Inflammatory macrophage (primary cell): ENCODE results near the gene TTC27.

Experiments used
- DNase-seq, 2 donors: peaks; one replicate each; pipeline ENCODE4 v3.0.0-alpha.2; 2020 to 2022

TTC27 gene

GRCh38 chr2:32671885-32672533 is 44.2 kb downstream of the TTC27 start:
- no peak for DNase-seq

GRCh38 chr2:32678825-32679224 is 51.0 kb downstream of the TTC27 start:
- no peak for DNase-seq

DNA sequence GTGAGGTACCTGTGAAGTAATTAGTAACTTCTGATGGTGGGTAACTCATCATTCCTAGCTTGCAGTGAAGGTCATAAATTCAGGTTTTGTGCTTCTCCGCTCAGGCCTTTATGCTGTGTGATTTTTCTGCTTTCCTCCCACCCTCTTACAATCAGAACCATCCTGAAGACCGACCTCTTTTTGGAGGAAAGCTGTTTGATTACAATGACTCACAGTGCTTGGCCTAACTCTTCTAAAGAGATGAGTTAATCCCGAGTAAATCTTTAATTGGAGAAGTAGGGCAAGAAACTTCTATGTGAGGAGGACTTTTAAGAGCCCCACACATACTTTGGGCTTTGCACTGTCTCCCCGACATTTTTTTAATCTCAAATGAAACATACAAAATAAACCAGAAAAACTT is 53.1 kb downstream of the TTC27 start:
- no peak for DNase-seq

DNA sequence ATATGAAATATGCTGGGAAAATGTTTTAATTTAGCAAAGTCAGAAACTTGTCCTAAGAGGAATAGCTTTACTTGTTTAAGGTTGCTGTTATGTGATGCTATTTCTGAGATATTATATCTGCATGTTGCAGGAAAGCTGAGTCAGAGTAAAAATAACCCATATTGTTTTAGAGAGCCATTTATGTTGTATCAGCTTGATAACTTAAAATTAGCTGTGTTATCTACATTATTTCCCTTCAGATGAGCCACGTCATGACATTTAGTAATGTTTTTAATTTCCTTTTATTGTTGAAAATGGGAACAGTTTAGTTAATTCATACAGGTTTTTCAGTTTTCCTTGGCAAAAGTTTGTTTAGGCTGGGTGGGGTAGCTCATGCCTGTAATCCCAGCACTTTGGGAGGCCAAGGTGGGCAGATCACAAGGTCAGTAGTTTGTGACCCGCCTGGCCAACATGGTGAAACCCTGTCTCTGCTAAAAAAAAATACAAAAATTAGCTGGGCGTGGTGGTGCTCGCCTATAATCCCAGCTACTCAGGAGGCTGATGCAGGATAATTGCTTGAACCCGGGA is 55.8 kb downstream of the TTC27 start:
- no peak for DNase-seq

DNA sequence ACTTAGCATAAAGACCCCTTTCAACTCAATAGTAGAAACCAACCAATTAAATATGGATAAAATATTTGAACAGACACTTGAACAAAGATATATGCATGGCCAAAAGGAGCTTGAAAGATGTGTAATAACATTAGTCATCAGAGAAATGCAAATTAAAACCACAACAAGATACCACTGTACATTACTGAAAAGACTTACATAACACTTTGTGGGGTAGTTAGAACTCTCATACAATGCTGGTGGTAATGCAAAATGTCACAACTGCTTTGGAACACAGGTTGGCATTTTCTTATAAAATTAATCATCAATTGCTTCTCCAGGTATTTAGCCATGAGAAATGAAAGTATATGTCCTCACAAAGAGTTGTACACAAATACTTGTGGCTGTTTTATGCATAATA is 60.7 kb downstream of the TTC27 start:
- peak in 1 of 2 donors; percentile 30 for DNase-seq

GRCh38 chr2:32691678-32692077 is 63.8 kb downstream of the TTC27 start:
- DNase-seq = no peak

DNA sequence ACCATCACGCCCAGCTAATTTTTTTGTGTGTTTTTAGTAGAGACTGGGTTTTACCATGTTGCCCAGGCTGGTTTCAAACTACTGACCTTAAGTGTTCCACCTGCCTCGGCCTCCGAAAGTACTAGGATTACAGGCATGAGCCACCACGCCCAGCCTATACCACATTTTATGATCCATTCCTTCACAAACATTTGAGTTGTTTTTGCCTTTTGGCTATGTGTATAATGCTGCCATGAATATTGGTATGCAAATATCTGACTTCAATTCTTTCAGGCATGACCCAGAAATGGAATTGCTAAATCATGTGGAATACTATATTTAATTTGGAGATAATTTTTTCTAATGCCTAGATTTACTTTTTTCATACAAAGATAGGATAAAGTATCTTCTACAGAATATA is 68.6 kb downstream of the TTC27 start:
- DNase-seq = no peak

- DNase-seq = no peak
Measured at GRCh38 chr2:32697156-32697555, 69.3 kb downstream of the TTC27 start.

DNA sequence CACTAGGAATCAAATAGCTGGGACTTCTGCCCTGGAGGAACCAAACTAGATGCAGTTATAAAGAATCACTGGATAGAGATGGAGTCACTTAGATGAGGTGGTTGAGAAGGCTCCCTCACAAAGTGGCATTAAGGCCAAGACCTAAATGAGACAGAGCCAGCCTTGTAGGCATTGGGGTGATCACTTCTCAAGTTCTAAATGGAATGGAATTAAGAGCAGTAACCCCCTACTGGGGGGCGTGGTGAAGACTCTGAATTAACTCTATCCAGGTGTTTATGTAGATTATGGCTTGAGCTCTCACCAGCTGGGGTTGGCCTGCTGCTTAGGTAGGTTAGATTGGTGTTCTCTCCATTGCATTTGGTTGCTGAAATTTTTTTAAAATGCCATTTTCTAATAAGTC is 71.3 kb downstream of the TTC27 start:
- DNase-seq = no peak

- no peak for DNase-seq
Measured at GRCh38 chr2:32701806-32702205, 74.0 kb downstream of the TTC27 start.

DNA sequence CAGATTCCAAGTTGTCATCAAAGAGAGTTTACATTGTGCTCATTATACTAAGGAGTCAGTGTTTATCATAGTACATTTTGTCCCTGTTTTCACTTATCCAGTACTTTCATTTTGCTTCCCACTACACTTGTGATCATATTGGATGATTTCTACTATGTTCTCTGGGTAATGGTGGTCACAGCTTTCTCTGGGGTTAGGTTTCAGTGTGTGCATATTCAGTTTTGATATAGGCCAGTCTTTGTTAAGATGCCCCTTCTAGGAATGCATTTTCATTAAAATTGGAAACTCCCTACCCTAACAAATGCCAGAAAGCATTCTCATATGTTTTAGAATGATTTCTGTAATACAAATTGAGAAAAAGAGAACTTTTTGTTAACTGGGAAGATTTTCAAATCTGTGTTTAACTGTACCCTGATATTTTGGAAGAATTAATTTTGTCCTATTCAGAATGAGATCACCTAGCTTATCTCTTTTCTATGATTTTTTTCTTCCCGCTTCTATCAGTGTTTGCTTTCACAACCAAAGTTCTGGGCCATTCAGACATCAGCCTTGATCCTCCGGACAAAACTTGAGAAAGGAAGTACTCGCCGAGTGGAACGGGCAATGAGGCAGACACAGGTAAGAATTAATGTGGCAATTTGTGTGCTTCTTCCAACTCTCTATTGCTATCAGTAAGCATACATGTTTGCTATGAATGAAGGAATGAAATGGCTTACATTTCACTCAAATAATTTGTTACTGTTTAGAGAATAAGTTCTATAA is 74.6 kb downstream of the TTC27 start:
- DNase-seq = no peak

DNA sequence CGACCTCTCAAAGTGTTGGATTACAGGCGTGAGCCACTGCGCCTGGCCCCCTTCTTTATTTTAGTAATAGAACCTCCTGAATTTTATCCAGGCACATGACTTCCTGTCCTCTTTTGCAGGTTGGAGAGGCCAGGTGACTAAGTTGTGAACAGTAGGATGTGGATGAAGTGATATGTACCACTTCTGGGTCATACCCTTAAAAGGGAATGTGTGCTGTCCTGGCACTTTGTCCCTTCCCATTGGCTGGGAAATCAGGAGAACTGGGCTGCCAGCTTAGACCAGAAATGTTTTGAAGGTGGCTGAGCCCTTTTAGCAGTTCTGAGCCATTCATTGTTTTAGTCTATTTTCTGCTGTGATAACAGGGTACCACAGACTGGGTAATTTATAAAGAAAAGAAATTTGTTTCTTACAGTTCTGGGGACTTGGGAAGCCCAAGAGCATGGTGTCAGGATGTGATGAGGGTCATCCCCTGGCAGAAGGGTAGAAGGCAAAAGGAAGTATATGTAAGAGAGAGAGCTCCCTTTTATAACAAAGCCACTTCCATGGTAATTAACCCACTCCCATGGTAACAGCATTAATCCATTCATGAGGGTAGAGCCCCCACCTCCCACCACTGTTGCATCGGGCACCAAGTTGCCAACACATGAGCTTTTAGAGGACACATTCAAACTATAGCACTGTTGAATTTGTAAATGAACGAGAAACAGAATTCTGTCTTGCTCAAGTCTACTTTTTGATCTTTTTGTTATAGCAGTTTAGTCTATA is 79.1 kb downstream of the TTC27 start:
- no peak for DNase-seq

DNA sequence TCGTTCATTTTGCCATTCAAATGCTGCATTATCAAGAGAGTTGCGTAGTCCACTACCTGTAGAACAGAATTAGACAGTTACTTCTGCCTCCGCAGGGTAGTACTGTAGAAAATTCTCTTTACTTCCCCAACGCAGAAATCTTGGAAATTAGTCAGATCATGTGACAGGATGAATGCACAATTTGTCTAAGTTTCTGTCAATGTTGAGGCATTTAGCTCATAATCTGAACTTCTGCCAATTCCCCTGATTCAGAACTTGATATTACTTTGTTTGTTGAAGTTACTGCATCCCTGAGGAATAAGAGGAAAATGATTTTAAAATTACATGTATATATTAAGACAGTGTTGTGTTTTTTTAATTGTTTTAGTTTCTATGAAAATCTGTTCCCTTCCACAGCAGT is 83.4 kb downstream of the TTC27 start:
- peak; percentile 25 to 52 for DNase-seq

GRCh38 chr2:32711908-32712501 is 84.2 kb downstream of the TTC27 start:
- no peak for DNase-seq

GRCh38 chr2:32712870-32713269 is 85.0 kb downstream of the TTC27 start:
- no peak for DNase-seq

DNA sequence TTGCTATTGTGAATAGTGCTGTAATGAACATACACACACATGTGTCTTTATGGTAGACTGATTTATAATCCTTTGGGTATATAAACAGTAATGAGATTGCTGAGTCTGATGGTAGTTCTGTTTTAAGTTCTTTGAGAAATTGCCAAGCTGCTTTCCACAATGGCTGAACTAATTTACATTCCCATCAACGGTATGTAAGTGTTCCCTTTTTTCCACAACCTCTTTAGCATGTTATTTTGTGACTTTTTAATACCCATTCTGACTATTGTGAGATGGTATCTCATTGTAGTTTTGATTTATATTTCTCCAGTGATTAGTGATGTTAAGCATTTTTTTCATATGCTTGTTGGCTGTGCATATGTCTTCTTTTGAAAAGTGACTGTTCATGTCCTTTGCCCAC is 86.7 kb downstream of the TTC27 start:
- DNase-seq = no peak

DNA sequence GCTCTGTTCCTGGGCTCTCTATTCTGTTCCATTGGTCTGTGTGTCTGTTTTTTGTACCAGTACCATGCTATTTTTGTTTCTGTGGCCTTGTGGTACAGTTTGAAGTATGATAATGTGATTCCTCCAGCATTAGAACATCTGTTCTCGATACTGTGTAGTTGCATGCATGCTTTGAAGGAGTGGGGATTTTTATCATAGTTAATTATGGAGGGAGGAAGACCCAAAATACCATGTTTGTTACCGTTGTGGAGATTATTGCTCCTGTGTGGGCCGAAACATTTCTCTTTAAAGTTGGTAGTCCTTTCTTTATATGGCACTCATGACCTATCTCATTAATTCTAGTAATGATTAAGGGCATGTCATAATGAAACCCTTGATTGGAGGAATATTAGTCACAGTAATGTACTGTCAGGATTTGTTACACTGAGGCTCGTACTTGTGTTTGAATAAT is 87.6 kb downstream of the TTC27 start:
- DNase-seq = no peak

GRCh38 chr2:32715981-32716380 is 88.1 kb downstream of the TTC27 start:
- DNase-seq = no peak

DNA sequence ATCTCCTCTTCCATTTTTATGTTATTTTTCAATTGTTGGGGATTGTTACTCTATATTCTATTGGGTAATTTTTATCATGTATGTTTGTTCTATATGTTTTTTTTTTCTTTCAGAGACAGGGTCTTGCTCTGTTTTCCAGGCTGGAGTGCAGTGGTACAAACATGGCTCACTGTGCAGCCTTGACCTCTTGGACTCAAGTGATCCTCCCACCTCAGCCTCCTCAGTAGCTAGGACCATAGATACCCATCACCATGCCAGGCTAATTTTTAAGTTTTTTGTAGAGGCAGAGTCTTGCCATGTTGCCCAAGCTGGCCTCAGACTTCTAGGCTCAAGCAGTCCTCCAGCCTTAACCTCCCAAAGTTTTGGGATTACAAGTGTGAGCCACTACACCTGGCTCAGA is 88.7 kb downstream of the TTC27 start:
- DNase-seq = no peak

DNA sequence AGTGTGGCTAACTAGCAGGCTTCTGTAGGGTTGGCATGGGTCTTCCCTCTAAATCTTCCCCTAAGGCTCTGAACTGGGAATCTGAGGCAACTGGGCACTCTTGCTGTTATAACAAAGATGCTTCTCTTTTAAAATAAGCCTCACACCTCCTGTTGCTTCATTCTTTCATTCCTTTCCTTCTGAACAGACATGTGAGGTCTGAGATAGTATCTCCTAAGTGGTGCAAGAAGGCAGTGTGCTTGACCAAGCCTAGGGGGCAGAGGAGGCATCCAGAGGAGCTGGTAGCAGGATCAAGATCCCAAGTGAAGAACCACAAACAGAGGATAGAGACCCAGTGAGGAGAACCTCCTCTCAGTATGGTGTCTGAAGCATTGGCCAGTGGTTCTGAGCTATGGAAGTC is 90.9 kb downstream of the TTC27 start:
- no peak for DNase-seq

- DNase-seq = no peak
Measured at GRCh38 chr2:32719430-32719829, 91.6 kb downstream of the TTC27 start.

GRCh38 chr2:32719933-32720716 is 92.3 kb downstream of the TTC27 start:
- DNase-seq = no peak
